Measurements from ENCODE around the gene MED8.

Gene MED8

GRCh38 chr1:43389326-43390313, at the start of gene MED8, which contains the start of gene SZT2:
MED8 (minus strand) TSS chr1:43389800; CDS start chr1:43389764, 36 bp downstream.
SZT2 (plus strand) TSS chr1:43389899; CDS start chr1:43389969, 70 bp downstream.
- DNase-seq: peak; percentile 87

GRCh38 chr1:43438953-43439581, 49.5 kb upstream of the MED8 start:
- DNase-seq: no peak

GRCh38 chr1:43438576-43438952, 49.0 kb upstream of the MED8 start:
- no peak for DNase-seq

GRCh38 chr1:43438006-43438405, 48.4 kb upstream of the MED8 start:
- DNase-seq: no peak

- no peak for DNase-seq
These were observed 47.7 kb upstream of the MED8 start for GRCh38 chr1:43437031-43437973.

- DNase-seq: no peak
These were observed 46.8 kb upstream of the MED8 start for GRCh38 chr1:43436371-43436770.

- no peak for DNase-seq
These were observed 45.8 kb upstream of the MED8 start for GRCh38 chr1:43435146-43436145.

GRCh38 chr1:43434256-43434655, 44.7 kb upstream of the MED8 start:
- no peak for DNase-seq

- DNase-seq: no peak
These were observed 43.3 kb upstream of the MED8 start for GRCh38 chr1:43432907-43433306.

GRCh38 chr1:43432171-43432860, 42.7 kb upstream of the MED8 start:
- no peak for DNase-seq

GRCh38 chr1:43431676-43432075, 42.1 kb upstream of the MED8 start:
- DNase-seq: no peak

- DNase-seq: no peak
These were observed 41.2 kb upstream of the MED8 start for GRCh38 chr1:43430831-43431230.

- DNase-seq: no peak
These were observed 38.3 kb upstream of the MED8 start for GRCh38 chr1:43427941-43428340.

GRCh38 chr1:43427524-43427923, 37.9 kb upstream of the MED8 start:
- no peak for DNase-seq

GRCh38 chr1:43426221-43426620, 36.6 kb upstream of the MED8 start:
- no peak for DNase-seq

- no peak for DNase-seq
These were observed 35.4 kb upstream of the MED8 start for GRCh38 chr1:43425045-43425444.

- no peak for DNase-seq
These were observed 34.3 kb upstream of the MED8 start for GRCh38 chr1:43423672-43424550.

- no peak for DNase-seq
These were observed 33.5 kb upstream of the MED8 start for GRCh38 chr1:43422995-43423671.
